CD14-positive monocyte (primary cell): Measurements from ENCODE around the gene RBSN. TPM values are rescaled to one million over a fixed set of nuclear protein-coding genes. Genes with fewer than 3 reads are reported as not detected.
"Not testable (repeated sequence)": the region's sequence is repeated elsewhere in the genome, so short reads cannot be mapped to it uniquely, and the experiment has no call there.

Experiments used
- DNase-seq, 3 donors: peaks; one replicate each; pipeline ENCODE4 v3.0.0-alpha.2; 2011 to 2022
- H2AFZ ChIP-seq: 2 replicates; pipeline ENCODE4 v1.6.0; 2012; ENCODE audit warnings: mild to moderate bottlenecking, low read depth, low read length, inconsistent platforms; ENCODE audit not compliant: insufficient read depth, poor library complexity, severe bottlenecking
- H3K27ac ChIP-seq, 2 donors: 1 replicate in 1 of 2; 2 replicates in 1 of 2; pipeline ENCODE4 v1.5.1; 2012 to 2013; ENCODE audit warnings: low read length in 2 of 2, control low read depth in 1 of 2, inconsistent platforms in 1 of 2, low read depth in 1 of 2, mild to moderate bottlenecking in 1 of 2
- H3K27me3 ChIP-seq, 2 donors: one replicate each; pipeline versions ENCODE4 v1.6.0 to v1.6.1; 2011 to 2013; ENCODE audit warnings: low read length in 2 of 2; ENCODE audit not compliant: control insufficient read depth in 2 of 2, insufficient read depth in 2 of 2
- H3K36me3 ChIP-seq, 2 donors: replicated peaks in 1 of 2; 1 replicate in 1 of 2; 2 replicates in 1 of 2; pipeline versions ENCODE4 v1.5.1 to v1.6.1; 2012 to 2013; ENCODE audit warnings: low read length in 2 of 2, control low read depth in 1 of 2, inconsistent platforms in 1 of 2, mild to moderate bottlenecking in 1 of 2; ENCODE audit not compliant: insufficient read depth in 2 of 2, control insufficient read depth in 1 of 2
- H3K4me1 ChIP-seq, 2 donors: 1 replicate in 1 of 2; 2 replicates in 1 of 2; pipeline versions ENCODE4 v1.5.1 to v1.6.1; 2012 to 2013; ENCODE audit warnings: low read length in 2 of 2, control low read depth in 1 of 2, inconsistent platforms in 1 of 2, mild to moderate bottlenecking in 1 of 2, moderate library complexity in 1 of 2; ENCODE audit not compliant: insufficient read depth in 2 of 2, control insufficient read depth in 1 of 2
- H3K4me2 ChIP-seq: replicated peaks from 2 replicates; pipeline ENCODE3; 2012; ENCODE audit warnings: low read length, moderate library complexity, mild to moderate bottlenecking; ENCODE audit not compliant: poor library complexity, severe bottlenecking; ENCODE audit errors: extremely low read depth
- H3K4me3 ChIP-seq, 3 experiments: fragments of 200-600 bp in 1 of 3; sonication (generic) in 1 of 3; replicated peaks in 1 of 3; 1 replicate in 2 of 3; 2 replicates in 1 of 3; pipeline ENCODE4 v1.5.1; 2011 to 2013; ENCODE audit warnings: low read length in 3 of 3, mild to moderate bottlenecking in 3 of 3, control low read depth in 2 of 3, low read depth in 2 of 3, inconsistent platforms in 1 of 3, moderate library complexity in 1 of 3
- H3K79me2 ChIP-seq: 2 replicates; pipeline ENCODE4 v1.6.0; 2012; ENCODE audit warnings: mild to moderate bottlenecking, control low read depth, inconsistent platforms, low read length, moderate library complexity; ENCODE audit not compliant: insufficient read depth
- H3K9ac ChIP-seq: 2 replicates; pipeline ENCODE4 v1.6.0; 2017; ENCODE audit warnings: low read length, mild to moderate bottlenecking; ENCODE audit not compliant: insufficient read depth, poor library complexity, severe bottlenecking
- H3K9me3 ChIP-seq, 2 donors: replicated peaks in 1 of 2; 1 replicate in 1 of 2; 2 replicates in 1 of 2; pipeline versions ENCODE4 v1.5.1 to v1.6.1; 2012 to 2013; ENCODE audit warnings: low read length in 2 of 2, control low read depth in 1 of 2; ENCODE audit not compliant: control insufficient read depth in 1 of 2, insufficient read depth in 1 of 2
- H4K20me1 ChIP-seq: 2 replicates; pipeline ENCODE4 v1.6.0; 2012; ENCODE audit warnings: mild to moderate bottlenecking, low read length, control low read depth, moderate library complexity; ENCODE audit not compliant: insufficient read depth
- H3K27ac Mint-ChIP-seq, 7 donors: one replicate each; pipeline ENCODE4 v1.8.0; 2020; ENCODE audit warnings: mild to moderate bottlenecking in 7 of 7, mixed read lengths in 7 of 7, moderate library complexity in 6 of 7, inconsistent platforms in 2 of 7
- H3K27me3 Mint-ChIP-seq, 3 donors: one replicate each; pipeline ENCODE4 v1.8.0; 2021 to 2022; ENCODE audit warnings: low read depth in 3 of 3, mild to moderate bottlenecking in 3 of 3, mixed read lengths in 3 of 3, moderate library complexity in 3 of 3, inconsistent platforms in 1 of 3
- H3K36me3 Mint-ChIP-seq, 2 donors: one replicate each; pipeline ENCODE4 v1.8.0; 2020; ENCODE audit warnings: mixed read lengths in 2 of 2, inconsistent platforms in 1 of 2, mild to moderate bottlenecking in 1 of 2
- H3K4me1 Mint-ChIP-seq: one replicate; pipeline ENCODE4 v1.8.0; 2020; ENCODE audit warnings: mild to moderate bottlenecking, mixed read lengths
- H3K4me3 Mint-ChIP-seq, 2 donors: one replicate each; pipeline ENCODE4 v1.8.0; 2020; ENCODE audit warnings: mild to moderate bottlenecking in 2 of 2, mixed read lengths in 2 of 2, moderate library complexity in 1 of 2
- H3K9me3 Mint-ChIP-seq, 7 donors: one replicate each; pipeline ENCODE4 v1.8.0; 2020 to 2022; ENCODE audit warnings: mixed read lengths in 7 of 7, mild to moderate bottlenecking in 6 of 7, moderate library complexity in 6 of 7, inconsistent platforms in 2 of 7
- WGBS: methylation state at CpG from one replicate; pipeline ENCODE4 v1.1.5; 2013; ENCODE audit warnings: missing lambda C conversion rate; ENCODE audit not compliant: insufficient coverage; 5-methylcytosine and 5-hydroxymethylcytosine counted together
- intact Hi-C, 2 donors: fragments of 100-400 bp; cut with micrococcal nuclease; formaldehyde crosslinking; loops; one replicate each; pipeline versions ENCODE4 v1.15.0 to v1.15.1; 2023
- polyA plus RNA-seq, 3 donors: library from polyadenylated mRNA; depleted of rRNA in 1 of 3; unstranded in 2 of 3; stranded (reverse) in 1 of 3; fragments of 300-500 nt in 2 of 3; fragments of >200 nt in 1 of 3; fragmentation: Illumina TruSeq in 2 of 3; gene quantifications; 1 replicate in 2 of 3; 2 replicates in 1 of 3; pipeline ENCODE4 v1.2.3, GENCODE V29; 2012 to 2021

Gene RBSN
- polyA plus RNA-seq, 3 donors: 6.7 to 10.1 (median 8.1) TPM

DNA sequence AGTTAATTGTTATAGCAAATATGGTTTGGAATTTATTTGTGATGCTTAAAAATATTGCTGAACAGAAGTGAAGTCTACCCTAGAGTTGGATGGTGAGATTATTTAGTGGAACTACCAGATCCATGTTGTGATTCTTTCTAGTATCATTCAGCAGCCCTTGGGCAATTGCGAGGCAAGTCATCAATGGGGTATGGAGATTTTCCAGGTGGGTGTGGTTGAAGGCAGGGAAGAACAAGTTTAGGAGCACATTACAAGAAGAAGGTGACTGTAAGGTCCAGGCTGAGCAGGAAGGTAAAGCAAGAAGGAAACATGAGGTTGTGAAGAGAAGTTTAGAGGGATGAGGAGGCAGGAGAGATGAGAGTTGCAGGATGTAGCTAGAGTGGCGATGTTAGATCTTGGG lies 36.0 kb upstream of the RBSN start:
- H3K4me1 ChIP-seq, H3K27me3 ChIP-seq, H3K9me3 ChIP-seq, H3K79me2 ChIP-seq, H3K36me3 Mint-ChIP-seq, H3K27ac Mint-ChIP-seq, intact Hi-C loops, H2AFZ ChIP-seq, H3K4me1 Mint-ChIP-seq, H3K4me3 Mint-ChIP-seq, H3K4me2 ChIP-seq, H3K9ac ChIP-seq, H3K27ac ChIP-seq, H4K20me1 ChIP-seq, H3K9me3 Mint-ChIP-seq, H3K36me3 ChIP-seq, H3K4me3 ChIP-seq, DNase-seq: not testable (repeated sequence)
- peaks cover 8 to 19% (median 18%) of the 10 kb centered on the region in 3 donors for H3K27me3 Mint-ChIP-seq
- WGBS: 100% methylated on average over 2 of the region's 2 CpGs

DNA sequence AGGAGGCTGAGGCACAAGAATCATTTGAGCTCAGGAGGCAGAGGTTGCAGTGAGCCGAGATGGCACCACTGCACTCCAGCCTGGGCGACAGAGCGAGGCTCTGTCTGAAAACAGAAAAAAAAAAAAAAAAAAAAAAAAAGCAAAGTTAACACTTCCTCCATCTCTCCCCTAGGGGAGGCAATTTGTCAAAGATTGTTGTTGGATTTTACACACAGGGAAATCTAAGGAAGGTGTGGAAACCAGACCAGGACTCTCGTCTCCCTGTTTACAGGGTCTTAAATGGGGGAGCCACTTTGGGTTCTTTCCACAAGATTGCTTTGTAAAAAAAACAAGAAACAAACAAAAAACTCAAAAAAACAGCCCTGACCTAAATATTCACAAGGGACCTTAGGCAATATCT lies 29.5 kb upstream of the RBSN start:
- H3K36me3 Mint-ChIP-seq, DNase-seq, H3K36me3 ChIP-seq, H3K9me3 ChIP-seq, H3K4me3 ChIP-seq, H3K27me3 ChIP-seq, H3K27ac Mint-ChIP-seq, H3K27ac ChIP-seq, H3K4me1 Mint-ChIP-seq, H3K79me2 ChIP-seq, H3K4me3 Mint-ChIP-seq, H3K4me1 ChIP-seq, H3K27me3 Mint-ChIP-seq, H4K20me1 ChIP-seq, H3K9ac ChIP-seq, intact Hi-C loops, H3K4me2 ChIP-seq, H2AFZ ChIP-seq, H3K9me3 Mint-ChIP-seq: not testable (repeated sequence)
- no CpG with 5 or more reads among the region's 4 CpGs for WGBS

DNA sequence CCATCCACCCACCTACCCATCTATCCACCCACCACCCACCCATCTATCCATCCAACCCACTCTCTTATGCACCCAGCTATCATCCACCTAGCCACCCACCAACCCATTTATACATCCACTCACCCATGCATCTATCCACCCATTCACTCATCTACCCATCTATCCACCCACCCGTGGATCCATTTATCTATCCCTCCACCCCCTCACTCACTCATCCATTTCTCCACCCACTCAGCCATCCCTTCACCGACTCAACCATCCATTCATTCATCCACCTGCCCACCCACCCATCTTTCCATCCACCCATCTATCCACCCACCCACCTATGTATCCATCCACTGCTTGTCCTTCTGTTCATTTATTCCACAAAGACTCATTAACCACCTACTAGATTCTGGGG lies 28.0 kb upstream of the RBSN start:
- H3K4me3 Mint-ChIP-seq, H3K36me3 Mint-ChIP-seq, H3K27ac Mint-ChIP-seq, H3K4me1 ChIP-seq, H3K9me3 ChIP-seq, H3K4me2 ChIP-seq, H4K20me1 ChIP-seq, H3K27me3 ChIP-seq, H3K79me2 ChIP-seq, intact Hi-C loops, H3K4me1 Mint-ChIP-seq, H3K4me3 ChIP-seq, H3K36me3 ChIP-seq, H3K27ac ChIP-seq, H3K9me3 Mint-ChIP-seq, H3K27me3 Mint-ChIP-seq, DNase-seq, H2AFZ ChIP-seq, H3K9ac ChIP-seq: not testable (repeated sequence)
- 100% methylated on average over 1 of the region's 2 CpGs for WGBS
